Trophoblast cell (in vitro differentiated cells and primary cell): Measurements from ENCODE around the gene MAGI2.

Experiments used
- DNase-seq, 2 donors: peaks; one replicate each; pipeline ENCODE4 v3.0.0-alpha.2; 2016
- H2AFZ ChIP-seq: 2 replicates; pipeline ENCODE4 v1.6.1; 2013; ENCODE audit warnings: low read length, moderate library complexity, mild to moderate bottlenecking; ENCODE audit not compliant: insufficient read depth, poor library complexity
- H2AK5ac ChIP-seq: 2 replicates; pipeline ENCODE4 v1.6.1; 2013; ENCODE audit warnings: mild to moderate bottlenecking, low read length
- H2BK120ac ChIP-seq: 2 replicates; pipeline ENCODE4 v1.6.1; 2013; ENCODE audit warnings: low read length, mild to moderate bottlenecking, moderate library complexity; ENCODE audit not compliant: insufficient read depth, poor library complexity
- H2BK12ac ChIP-seq: 2 replicates; pipeline ENCODE4 v1.6.1; 2013; ENCODE audit warnings: mild to moderate bottlenecking, low read length, moderate library complexity
- H2BK5ac ChIP-seq: 2 replicates; pipeline ENCODE4 v1.6.1; 2013; ENCODE audit warnings: low read length, low read depth, moderate library complexity, mild to moderate bottlenecking; ENCODE audit not compliant: poor library complexity
- H3K14ac ChIP-seq: 2 replicates; pipeline ENCODE4 v1.6.1; 2013; ENCODE audit warnings: mild to moderate bottlenecking, low read length
- H3K18ac ChIP-seq: 2 replicates; pipeline ENCODE4 v1.6.1; 2013; ENCODE audit warnings: mild to moderate bottlenecking, low read length
- H3K23ac ChIP-seq: 2 replicates; pipeline ENCODE4 v1.6.1; 2013; ENCODE audit warnings: low read length
- H3K27ac ChIP-seq: 2 replicates; pipeline ENCODE4 v1.5.1; 2013; ENCODE audit warnings: low read depth, mild to moderate bottlenecking, inconsistent platforms, low read length, moderate library complexity
- H3K27me3 ChIP-seq: 2 replicates; pipeline ENCODE4 v1.6.1; 2013; ENCODE audit warnings: inconsistent platforms, mild to moderate bottlenecking, low read length, moderate library complexity; ENCODE audit not compliant: insufficient read depth
- H3K36me3 ChIP-seq, 2 experiments: 1 replicate in 1 of 2; 2 replicates in 1 of 2; pipeline ENCODE4 v1.6.1; 2013; ENCODE audit warnings: low read length in 2 of 2, mild to moderate bottlenecking in 2 of 2, moderate library complexity in 1 of 2; ENCODE audit not compliant: insufficient read depth in 2 of 2, control insufficient read depth in 1 of 2
- H3K4ac ChIP-seq: 2 replicates; pipeline ENCODE4 v1.6.1; 2013; ENCODE audit warnings: low read depth, mild to moderate bottlenecking, low read length, moderate library complexity
- H3K4me1 ChIP-seq, 2 experiments: 1 replicate in 1 of 2; 2 replicates in 1 of 2; pipeline ENCODE4 v1.6.1; 2013; ENCODE audit warnings: low read length in 2 of 2, mild to moderate bottlenecking in 2 of 2, moderate library complexity in 1 of 2; ENCODE audit not compliant: insufficient read depth in 2 of 2, control insufficient read depth in 1 of 2
- H3K4me2 ChIP-seq: 2 replicates; pipeline ENCODE4 v1.6.1; 2013; ENCODE audit warnings: inconsistent platforms, mild to moderate bottlenecking, low read length, moderate library complexity
- H3K4me3 ChIP-seq: 2 replicates; pipeline ENCODE4 v1.5.1; 2013; ENCODE audit warnings: mild to moderate bottlenecking, low read depth, low read length, inconsistent platforms
- H3K79me1 ChIP-seq: one replicate; pipeline ENCODE4 v1.6.1; 2013; ENCODE audit warnings: low read length
- H3K79me2 ChIP-seq: 2 replicates; pipeline ENCODE4 v1.6.1; 2013; ENCODE audit warnings: low read length, mild to moderate bottlenecking; ENCODE audit not compliant: control insufficient read depth, insufficient read depth, poor library complexity
- H3K9ac ChIP-seq: 2 replicates; pipeline ENCODE4 v1.6.1; 2013; ENCODE audit warnings: mild to moderate bottlenecking, low read length
- H3K9me3 ChIP-seq: 2 replicates; pipeline ENCODE4 v1.6.1; 2013; ENCODE audit warnings: low read depth, mild to moderate bottlenecking, control low read depth, inconsistent platforms, low read length; ENCODE audit not compliant: insufficient read depth
- H4K12ac ChIP-seq: 2 replicates; pipeline ENCODE4 v1.6.1; 2013; ENCODE audit warnings: low read depth, mild to moderate bottlenecking, low read length, moderate library complexity
- H4K8ac ChIP-seq: 2 replicates; pipeline ENCODE4 v1.6.1; 2013; ENCODE audit warnings: low read depth, mild to moderate bottlenecking, low read length, moderate library complexity
- H4K91ac ChIP-seq: one replicate; pipeline ENCODE4 v1.6.1; 2013; ENCODE audit warnings: low read depth, mild to moderate bottlenecking, low read length, moderate library complexity
- whole genome bisulfite sequencing: extraction: QIAGEN DNeasy Blood & Tissue Kit; methylation state at CpG from one replicate; pipeline ENCODE4 v1.1.7; 2013; ENCODE audit warnings: missing lambda C conversion rate; ENCODE audit not compliant: insufficient read length, insufficient coverage; ENCODE audit errors: extremely low coverage; 5-methylcytosine and 5-hydroxymethylcytosine counted together

Gene MAGI2

DNA sequence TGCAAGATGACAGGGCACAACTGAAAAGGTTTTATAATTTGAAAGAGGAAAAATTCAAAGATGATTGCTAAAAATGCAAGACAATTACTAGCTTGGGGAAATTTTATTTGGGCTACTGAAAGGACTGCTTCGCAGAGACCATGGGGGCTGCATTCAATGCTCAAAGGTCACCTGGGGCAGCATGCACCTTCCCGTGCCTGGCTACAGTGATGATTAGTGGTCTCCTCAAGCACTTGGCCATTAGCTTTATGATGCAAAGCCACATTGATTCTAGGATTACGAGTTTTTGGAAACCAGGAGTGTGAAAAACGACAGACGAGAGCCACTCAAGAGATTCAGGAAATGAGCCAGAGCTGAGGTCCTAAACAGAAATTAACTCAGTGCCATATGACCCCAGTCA lies 890.3 kb downstream of the MAGI2 start:
- H3K9me3 ChIP-seq: no peaks in the 10 kb centered on the region
- H4K8ac ChIP-seq: no peak overlapping the region
- no CpG with 5 or more reads among the region's 5 CpGs for WGBS
- H4K91ac ChIP-seq: no peak overlapping the region
- no peaks in the 10 kb centered on the region for H3K79me1 ChIP-seq
- H2AFZ ChIP-seq: no peak overlapping the region
- no peak for DNase-seq
- no peak overlapping the region for H2BK120ac ChIP-seq
- no peak overlapping the region for H2BK5ac ChIP-seq
- H3K36me3 ChIP-seq: no peaks in the 10 kb centered on the region
- H3K4ac ChIP-seq: no peak overlapping the region
- H3K9ac ChIP-seq: no peak overlapping the region
- H3K79me2 ChIP-seq: no peaks in the 10 kb centered on the region
- H3K14ac ChIP-seq: no peak overlapping the region
- H3K4me3 ChIP-seq: no peak overlapping the region
- H2AK5ac ChIP-seq: no peak overlapping the region
- H2BK12ac ChIP-seq: no peak overlapping the region
- peaks cover 0 to 2% of the 10 kb centered on the region in 2 experiments for H3K4me1 ChIP-seq
- H3K27ac ChIP-seq: no peak overlapping the region
- no peak overlapping the region for H3K4me2 ChIP-seq
- no peaks in the 10 kb centered on the region for H3K27me3 ChIP-seq
- no peak overlapping the region for H3K18ac ChIP-seq
- no peak overlapping the region for H3K23ac ChIP-seq
- no peak overlapping the region for H4K12ac ChIP-seq

DNA sequence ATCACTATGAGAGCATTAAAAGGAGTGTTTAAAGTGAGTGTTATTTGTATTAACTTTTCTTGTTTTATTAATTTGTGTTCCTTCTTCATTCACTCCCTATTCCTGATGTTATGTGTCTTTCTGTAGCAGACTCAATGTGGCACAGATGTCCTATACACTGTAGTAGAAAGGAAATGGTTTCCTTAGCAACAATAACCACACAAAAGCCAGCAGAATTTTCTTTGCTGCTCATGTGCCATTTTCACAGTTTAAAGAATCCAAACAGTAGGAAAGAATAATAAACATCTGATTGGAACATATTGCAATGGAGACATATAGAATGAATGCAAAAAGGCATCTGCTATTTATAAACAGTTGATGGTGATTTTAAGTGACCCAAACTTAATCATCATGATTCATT lies 891.3 kb downstream of the MAGI2 start:
- no peak for DNase-seq
- H3K79me1 ChIP-seq: no peaks in the 10 kb centered on the region
- no peak overlapping the region for H2BK120ac ChIP-seq
- H3K4me1 ChIP-seq: peaks cover 0 to 2% of the 10 kb centered on the region in 2 experiments
- no peak overlapping the region for H3K9ac ChIP-seq
- no peak overlapping the region for H2AFZ ChIP-seq
- H3K79me2 ChIP-seq: no peaks in the 10 kb centered on the region
- no peak overlapping the region for H3K14ac ChIP-seq
- H3K27ac ChIP-seq: no peak overlapping the region
- H2BK12ac ChIP-seq: no peak overlapping the region
- no peak overlapping the region for H4K8ac ChIP-seq
- H3K4me3 ChIP-seq: no peak overlapping the region
- H4K91ac ChIP-seq: no peak overlapping the region
- H3K23ac ChIP-seq: no peak overlapping the region
- no peak overlapping the region for H3K18ac ChIP-seq
- H2BK5ac ChIP-seq: no peak overlapping the region
- no peak overlapping the region for H3K4ac ChIP-seq
- no peaks in the 10 kb centered on the region for H3K9me3 ChIP-seq
- no peak overlapping the region for H4K12ac ChIP-seq
- H3K36me3 ChIP-seq: no peaks in the 10 kb centered on the region
- no peak overlapping the region for H3K4me2 ChIP-seq
- no peak overlapping the region for H2AK5ac ChIP-seq
- H3K27me3 ChIP-seq: no peaks in the 10 kb centered on the region

DNA sequence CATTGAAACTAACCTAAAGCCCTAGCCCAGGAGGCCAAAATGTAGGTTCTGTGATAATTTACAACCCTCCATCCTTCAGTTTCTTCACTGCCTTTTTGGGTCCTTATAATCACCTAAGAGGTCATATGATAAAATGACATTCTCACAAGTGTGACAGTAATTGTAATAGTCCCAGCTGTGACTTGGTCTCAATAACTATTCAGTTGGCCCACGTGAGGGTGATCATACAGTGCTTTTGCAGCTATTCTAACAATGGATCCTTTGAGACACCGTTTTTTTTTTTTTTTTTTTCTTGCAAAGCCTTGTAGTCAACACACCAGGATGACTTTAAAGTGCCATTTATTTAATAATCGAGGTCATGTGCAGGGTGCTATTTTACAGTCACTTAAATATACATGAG lies 894.9 kb downstream of the MAGI2 start:
- Histone ChIP-seq H3K4ac (no peak overlapping the region), H3K79me1 (no peaks in the 10 kb centered on the region), H3K14ac (no peak overlapping the region), H3K27me3 (no peaks in the 10 kb centered on the region), H3K18ac (no peak overlapping the region), H4K12ac (no peak overlapping the region), H3K27ac (no peak overlapping the region), H2BK5ac (no peak overlapping the region), H2BK120ac (no peak overlapping the region), H4K91ac (no peak overlapping the region), H2BK12ac (no peak overlapping the region), H3K9ac (no peak overlapping the region), H4K8ac (no peak overlapping the region), H3K4me2 (no peak overlapping the region), H3K36me3 (no peaks in the 10 kb centered on the region), H2AK5ac (no peak overlapping the region), H2AFZ (no peak overlapping the region), H3K9me3 (no peaks in the 10 kb centered on the region), H3K4me1 (peaks cover 0 to 2% of the 10 kb centered on the region in 2 experiments), H3K23ac (no peak overlapping the region), H3K4me3 (no peak overlapping the region), H3K79me2 (no peaks in the 10 kb centered on the region)
- DNase-seq: no peak
- no CpG with 5 or more reads among the region's 3 CpGs for WGBS

DNA sequence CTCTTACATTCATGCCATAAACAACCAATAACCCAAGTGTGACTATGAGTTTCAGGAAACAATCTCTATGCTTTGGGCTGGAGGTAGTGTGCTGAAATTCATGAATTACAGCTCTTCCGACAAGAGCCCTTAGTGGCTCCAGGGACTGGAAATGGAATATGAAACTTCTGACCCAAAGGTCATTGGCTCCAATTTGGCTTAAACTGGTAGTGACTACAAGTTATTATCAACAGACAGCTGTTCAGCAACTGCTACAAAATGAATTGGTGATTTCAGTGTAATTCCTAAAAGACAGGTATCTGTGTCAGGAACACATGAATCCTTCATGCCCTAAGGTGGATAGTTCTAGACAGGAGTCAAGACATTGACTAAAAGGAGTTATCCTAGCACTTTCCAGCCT lies 909.5 kb downstream of the MAGI2 start:
- Histone ChIP-seq H4K12ac (no peak overlapping the region), H3K27ac (no peak overlapping the region), H3K23ac (no peak overlapping the region), H3K36me3 (no peaks in the 10 kb centered on the region), H2AFZ (no peak overlapping the region), H3K14ac (no peak overlapping the region), H3K79me1 (peaks cover 1% of the 10 kb centered on the region), H3K27me3 (no peaks in the 10 kb centered on the region), H3K4me1 (peaks cover 10 to 12% of the 10 kb centered on the region in 2 experiments), H3K4me3 (no peak overlapping the region), H3K79me2 (no peaks in the 10 kb centered on the region), H2AK5ac (no peak overlapping the region), H2BK12ac (no peak overlapping the region), H3K9me3 (peaks cover 1% of the 10 kb centered on the region), H3K18ac (no peak overlapping the region), H3K4me2 (no peak overlapping the region), H2BK120ac (no peak overlapping the region), H3K9ac (no peak overlapping the region), H3K4ac (no peak overlapping the region), H2BK5ac (no peak overlapping the region), H4K8ac (no peak overlapping the region), H4K91ac (no peak overlapping the region)
- no CpG with 5 or more reads among the region's 1 CpG for WGBS
- peak; percentile 6 to 55 for DNase-seq
